DOHH2 (cell line): ENCODE measurements around the gene MED12L.

Experiments used
- H3F3A ChIP-seq: fragments of 200-600 bp; sonication (generic), shearing (Covaris generic); 2 replicates; pipeline ENCODE4 v1.6.0; 2016; ENCODE audit warnings: antibody characterized with exemption, mild to moderate bottlenecking; ENCODE audit not compliant: control insufficient read depth, insufficient read depth
- H3K27ac ChIP-seq: fragments of 200-600 bp; sonication (generic); 2 replicates; pipeline ENCODE4 v1.5.1; 2014; ENCODE audit warnings: low read depth, mild to moderate bottlenecking, low read length, moderate library complexity
- H3K27me3 ChIP-seq: fragments of 200-600 bp; sonication (generic); 2 replicates; pipeline ENCODE4 v1.6.1; 2014; ENCODE audit warnings: mild to moderate bottlenecking, low read length, mixed read lengths; ENCODE audit not compliant: control insufficient read depth
- H3K36me3 ChIP-seq: fragments of 200-600 bp; sonication (generic); 2 replicates; pipeline ENCODE4 v1.6.1; 2014; ENCODE audit warnings: mild to moderate bottlenecking, low read length, moderate library complexity, mixed read lengths; ENCODE audit not compliant: control insufficient read depth
- H3K4me1 ChIP-seq: fragments of 200-600 bp; sonication (generic); 2 replicates; pipeline ENCODE4 v1.6.1; 2014; ENCODE audit warnings: mild to moderate bottlenecking, low read length, mixed read lengths; ENCODE audit not compliant: control insufficient read depth
- H3K4me2 ChIP-seq: fragments of 200-600 bp; sonication (generic); 2 replicates; pipeline ENCODE4 v1.6.0; 2014; ENCODE audit warnings: mild to moderate bottlenecking, low read length, moderate library complexity
- H3K4me3 ChIP-seq: fragments of 200-600 bp; sonication (generic); 2 replicates; pipeline ENCODE4 v1.5.1; 2014; ENCODE audit warnings: mild to moderate bottlenecking, low read length, mixed read lengths
- H3K79me2 ChIP-seq: fragments of 200-600 bp; sonication (generic); 2 replicates; pipeline ENCODE4 v1.6.1; 2014; ENCODE audit warnings: mild to moderate bottlenecking, low read length, mixed read lengths; ENCODE audit not compliant: control insufficient read depth
- H3K9me2 ChIP-seq: fragments of 200-600 bp; sonication (generic); replicated peaks from 2 replicates; pipeline ENCODE4 v1.6.1; 2014; ENCODE audit warnings: mild to moderate bottlenecking, low read length, mixed read lengths; ENCODE audit not compliant: control insufficient read depth
- H3K9me3 ChIP-seq: fragments of 200-600 bp; sonication (generic); 2 replicates; pipeline ENCODE4 v1.6.1; 2014; ENCODE audit warnings: antibody characterized with exemption, low read length, mixed read lengths; ENCODE audit not compliant: control insufficient read depth, insufficient read depth
- H4K20me1 ChIP-seq: fragments of 200-600 bp; sonication (generic); 2 replicates; pipeline ENCODE4 v1.6.0; 2014; ENCODE audit warnings: low read depth, mild to moderate bottlenecking, antibody characterized with exemption, low read length, moderate library complexity; ENCODE audit not compliant: control insufficient read depth, insufficient read depth
- CTCF ChIP-seq: fragments of 200-600 bp; sonication (generic); IDR thresholded peaks from one replicate; pipeline ENCODE4 v1.5.1; 2014; ENCODE audit warnings: antibody characterized with exemption, mild to moderate bottlenecking, low read depth, low read length; ENCODE audit not compliant: poor library complexity, severe bottlenecking
- EZH2phosphoT487 ChIP-seq: fragments of 200-600 bp; sonication (generic); IDR thresholded peaks from 2 replicates; pipeline ENCODE4 v1.6.1; 2017; ENCODE audit warnings: borderline replicate concordance, mild to moderate bottlenecking, antibody characterized with exemption, low read length, moderate library complexity, mixed read lengths

MED12L gene

GRCh38 chr3:151269631-151270030, 184.2 kb downstream of the MED12L start:
- Histone ChIP-seq H3K79me2 (no peaks in the 10 kb centered on the region), H3K36me3 (no peaks in the 10 kb centered on the region), H4K20me1 (no peaks in the 10 kb centered on the region), H3K27ac (no peak overlapping the region), H3F3A (no peaks in the 10 kb centered on the region), H3K4me1 (peaks cover 29% of the 10 kb centered on the region), H3K9me3 (no peaks in the 10 kb centered on the region), H3K9me2 (no peaks in the 10 kb centered on the region), H3K27me3 (no peaks in the 10 kb centered on the region), H3K4me3 (no peak overlapping the region), H3K4me2 (0 out of 2 replicates have a peak overlapping the region, but pooled peaks have one; percentile 3)
- TF ChIP-seq EZH2phosphoT487: no peak
- TF ChIP-seq CTCF: no peak

DNA sequence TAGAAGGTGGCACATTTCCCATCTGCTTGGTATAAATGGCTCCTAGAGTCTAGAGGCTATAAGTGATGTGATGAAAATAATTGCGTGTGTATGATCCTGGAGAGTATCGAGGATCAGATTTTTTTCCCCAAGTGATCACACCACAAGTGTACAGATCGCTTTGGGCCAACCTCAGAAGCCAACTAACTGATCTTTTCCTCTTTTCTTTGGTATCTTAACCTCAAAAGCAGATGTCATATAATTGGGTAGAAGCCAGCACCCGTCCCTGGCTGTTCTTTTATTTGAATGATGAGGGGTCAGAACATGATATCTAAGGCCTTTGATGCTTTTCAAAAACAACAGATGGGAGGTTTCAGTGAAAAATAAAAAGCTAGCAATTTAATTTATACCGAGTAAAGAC, 189.6 kb downstream of the MED12L start:
- Histone ChIP-seq H3K36me3 (no peaks in the 10 kb centered on the region), H4K20me1 (no peaks in the 10 kb centered on the region), H3K4me1 (peaks cover 20% of the 10 kb centered on the region), H3K27me3 (no peaks in the 10 kb centered on the region), H3F3A (no peaks in the 10 kb centered on the region), H3K4me2 (no peak overlapping the region), H3K9me2 (no peaks in the 10 kb centered on the region), H3K4me3 (no peak overlapping the region), H3K27ac (no peak overlapping the region), H3K79me2 (no peaks in the 10 kb centered on the region), H3K9me3 (no peaks in the 10 kb centered on the region)
- no peak for TF ChIP-seq CTCF

DNA sequence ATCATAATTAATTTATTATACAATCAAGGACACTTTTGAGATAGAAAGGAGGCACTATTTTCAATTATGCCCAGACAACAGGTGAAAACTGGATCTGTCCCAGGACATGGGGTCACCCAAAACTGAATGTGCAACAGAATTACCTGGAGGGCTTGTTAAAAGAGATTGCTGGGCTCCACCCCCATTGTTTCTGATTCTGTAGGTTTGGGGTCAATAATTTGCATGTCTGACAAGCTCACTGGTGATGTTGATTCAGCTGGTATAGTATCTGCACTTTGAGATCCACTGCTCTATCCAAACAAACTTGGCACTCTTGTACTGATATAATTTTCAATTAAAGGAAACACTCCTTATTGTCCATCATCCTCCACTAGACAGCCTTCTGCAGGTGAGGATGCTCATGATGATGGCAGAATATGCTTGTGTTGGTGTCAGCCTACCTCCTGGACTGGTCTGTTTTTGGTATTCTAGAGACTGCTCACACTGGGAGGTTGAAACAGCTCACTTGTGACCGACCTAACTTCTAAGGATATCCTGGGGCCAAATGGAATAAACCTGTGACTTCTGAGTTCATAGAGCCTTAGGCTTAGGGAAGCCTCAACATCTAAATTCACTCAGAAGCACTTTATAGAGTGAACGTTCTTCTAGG, 190.7 kb downstream of the MED12L start:
- Histone ChIP-seq H3K36me3 (no peaks in the 10 kb centered on the region), H3K27me3 (no peaks in the 10 kb centered on the region), H3K4me1 (peaks cover 20% of the 10 kb centered on the region), H3K79me2 (no peaks in the 10 kb centered on the region), H4K20me1 (no peaks in the 10 kb centered on the region), H3K27ac (no peak overlapping the region), H3K9me2 (no peaks in the 10 kb centered on the region), H3K4me3 (no peak overlapping the region), H3F3A (no peaks in the 10 kb centered on the region), H3K4me2 (no peak overlapping the region), H3K9me3 (no peaks in the 10 kb centered on the region)
- no peak for TF ChIP-seq CTCF
